H1 (cell line): ENCODE measurements around the gene SOX6. TPM values are rescaled to one million over a fixed set of nuclear protein-coding genes. Genes with fewer than 3 reads are reported as not detected.

Experiments used
- CTCF ChIA-PET: fragments of 300-600 bp; sonication (Branson Sonifier 250); formaldehyde crosslinking; loops from one replicate; lab custom pipeline; 2021; ENCODE audit not compliant: partially characterized antibody; lab: Charles Lee
- POLR2A ChIA-PET: fragments of 300-600 bp; sonication (Branson Sonifier 250); formaldehyde crosslinking; loops from one replicate; lab custom pipeline; 2021; ENCODE audit warnings: inconsistent platforms; ENCODE audit not compliant: partially characterized antibody; lab: Charles Lee
- DNase-seq, 2 experiments: peaks; one replicate each; pipeline versions ENCODE4 v3.0.0 to v3.0.0-alpha.2; 2010 to 2022; ENCODE audit warnings: low spot score in 2 of 2, low read depth in 1 of 2, mixed read lengths in 1 of 2
- FAIRE-seq: peaks from 2 replicates; lab custom pipeline; 2011; peaks lifted over from hg19 to GRCh38; lab: Jason Lieb, UNC
- H2AFZ ChIP-seq: 2 replicates; pipeline ENCODE4 v1.8.1; 2012; ENCODE audit warnings: low read length, inconsistent platforms
- H2AK5ac ChIP-seq: 2 replicates; pipeline ENCODE4 v1.6.1; 2013; ENCODE audit warnings: low read depth, low read length
- H2BK120ac ChIP-seq: replicated peaks from 2 replicates; pipeline ENCODE3; 2013; ENCODE audit warnings: low read depth, low read length, inconsistent platforms
- H2BK12ac ChIP-seq: 2 replicates; pipeline ENCODE4 v1.6.1; 2013; ENCODE audit warnings: low read depth, low read length
- H2BK15ac ChIP-seq: 2 replicates; pipeline ENCODE4 v1.6.1; 2013; ENCODE audit warnings: low read length
- H2BK20ac ChIP-seq: 2 replicates; pipeline ENCODE4 v1.6.1; 2013; ENCODE audit warnings: low read length
- H2BK5ac ChIP-seq: 2 replicates; pipeline ENCODE4 v1.6.1; 2013; ENCODE audit warnings: low read depth, low read length
- H3K14ac ChIP-seq: 2 replicates; pipeline ENCODE4 v1.6.1; 2013; ENCODE audit warnings: inconsistent platforms; ENCODE audit not compliant: insufficient read length
- H3K18ac ChIP-seq: 2 replicates; pipeline ENCODE4 v1.6.1; 2013; ENCODE audit warnings: low read length; ENCODE audit errors: extremely low read depth
- H3K23ac ChIP-seq: 2 replicates; pipeline ENCODE4 v1.6.1; 2013; ENCODE audit warnings: inconsistent platforms; ENCODE audit not compliant: insufficient read length
- H3K23me2 ChIP-seq: 2 replicates; pipeline ENCODE4 v1.6.1; 2013; ENCODE audit warnings: low read depth, low read length
- H3K27ac ChIP-seq: 2 replicates; pipeline ENCODE4 v1.6.1; 2011; ENCODE audit warnings: low read depth, low read length, inconsistent platforms
- H3K27me3 ChIP-seq, 4 experiments: replicated peaks in 1 of 4; 1 replicate in 1 of 4; 2 replicates in 3 of 4; pipeline versions ENCODE4 v1.6.1 to v1.8.1; 2011 to 2013; ENCODE audit warnings: low read length in 3 of 4, mild to moderate bottlenecking in 3 of 4, inconsistent platforms in 2 of 4, mixed read lengths in 2 of 4, moderate library complexity in 1 of 4; ENCODE audit not compliant: control insufficient read depth in 3 of 4, insufficient read depth in 3 of 4; ENCODE audit errors: extremely low read depth in 1 of 4
- H3K36me3 ChIP-seq, 4 experiments: 2 replicates each; pipeline versions ENCODE4 v1.6.1 to v1.8.1; 2011 to 2013; ENCODE audit warnings: mild to moderate bottlenecking in 4 of 4, low read length in 3 of 4, moderate library complexity in 2 of 4, control low read depth in 1 of 4, inconsistent platforms in 1 of 4; ENCODE audit not compliant: insufficient read depth in 4 of 4, control insufficient read depth in 2 of 4
- H3K4ac ChIP-seq: replicated peaks from 2 replicates; pipeline ENCODE3; 2013; ENCODE audit warnings: low read length, low read depth, mixed read lengths, inconsistent platforms; ENCODE audit not compliant: insufficient read length
- H3K4me1 ChIP-seq, 4 experiments: replicated peaks in 1 of 4; 1 replicate in 1 of 4; 2 replicates in 3 of 4; pipeline versions ENCODE4 v1.6.1 to v1.8.1; 2011 to 2013; ENCODE audit warnings: low read length in 3 of 4, inconsistent platforms in 2 of 4, mixed read lengths in 1 of 4; ENCODE audit not compliant: insufficient read depth in 4 of 4, control insufficient read depth in 3 of 4
- H3K4me2 ChIP-seq, 2 experiments: 2 replicates each; pipeline versions ENCODE4 v1.6.1 to v1.8.1; 2011 to 2013; ENCODE audit warnings: low read depth in 2 of 2, low read length in 2 of 2, control low read depth in 1 of 2, inconsistent platforms in 1 of 2, mild to moderate bottlenecking in 1 of 2; ENCODE audit not compliant: insufficient read depth in 1 of 2
- H3K4me3 ChIP-seq, 4 experiments: fragments of 200-600, 300-600 bp in 1 of 4; sonication (generic), shearing (Covaris generic), sonication (Bioruptor Twin) in 1 of 4; 2 replicates each; pipeline versions ENCODE4 v1.5.1 to v1.8.1; 2011 to 2016; ENCODE audit warnings: low read length in 4 of 4, low read depth in 3 of 4, control low read depth in 2 of 4, inconsistent platforms in 2 of 4, mild to moderate bottlenecking in 2 of 4, mixed read lengths in 1 of 4, moderate library complexity in 1 of 4; ENCODE audit not compliant: insufficient read depth in 2 of 4; ENCODE audit errors: extremely low read depth in 1 of 4
- H3K56ac ChIP-seq: replicated peaks from 2 replicates; pipeline ENCODE3; 2013; ENCODE audit warnings: low read depth, mild to moderate bottlenecking, mixed read lengths, low read length, inconsistent platforms; ENCODE audit not compliant: insufficient read length
- H3K79me1 ChIP-seq: 2 replicates; pipeline ENCODE4 v1.6.1; 2013; ENCODE audit warnings: low read depth, low read length, control low read depth
- H3K79me2 ChIP-seq, 2 experiments: 2 replicates each; pipeline versions ENCODE4 v1.6.1 to v1.8.1; 2012 to 2013; ENCODE audit warnings: low read length in 2 of 2, mild to moderate bottlenecking in 2 of 2, inconsistent platforms in 1 of 2; ENCODE audit not compliant: insufficient read depth in 2 of 2, control insufficient read depth in 1 of 2
- H3K9ac ChIP-seq, 4 experiments: replicated peaks in 1 of 4; 1 replicate in 1 of 4; 2 replicates in 3 of 4; pipeline versions ENCODE4 v1.6.1 to v1.8.1; 2011 to 2013; ENCODE audit warnings: low read depth in 3 of 4, low read length in 3 of 4, control low read depth in 2 of 4, mild to moderate bottlenecking in 2 of 4, moderate library complexity in 2 of 4, inconsistent platforms in 1 of 4; ENCODE audit errors: extremely low read depth in 1 of 4
- H3K9me3 ChIP-seq, 2 experiments: 2 replicates each; pipeline versions ENCODE4 v1.6.1 to v1.8.1; 2012 to 2013; ENCODE audit warnings: mild to moderate bottlenecking in 2 of 2, moderate library complexity in 2 of 2, control low read depth in 1 of 2, inconsistent platforms in 1 of 2, low read depth in 1 of 2, low read length in 1 of 2, mixed read lengths in 1 of 2; ENCODE audit not compliant: insufficient read depth in 2 of 2
- H4K20me1 ChIP-seq, 2 experiments: replicated peaks in 1 of 2; 2 replicates each; pipeline versions ENCODE3 to v1.8.1; 2011 to 2013; ENCODE audit warnings: inconsistent platforms in 2 of 2, low read length in 2 of 2, mild to moderate bottlenecking in 1 of 2; ENCODE audit not compliant: insufficient read depth in 2 of 2, control insufficient read depth in 1 of 2
- H4K5ac ChIP-seq: 2 replicates; pipeline ENCODE4 v1.6.1; 2013; ENCODE audit warnings: low read length, low read depth, mixed read lengths, inconsistent platforms; ENCODE audit not compliant: insufficient read length
- H4K8ac ChIP-seq: 2 replicates; pipeline ENCODE4 v1.8.0; 2013; ENCODE audit warnings: mild to moderate bottlenecking, moderate library complexity, low read length, inconsistent platforms; ENCODE audit not compliant: insufficient read depth; ENCODE audit errors: extremely low read depth
- H4K91ac ChIP-seq: replicated peaks from 2 replicates; pipeline ENCODE3; 2013; ENCODE audit warnings: low read length, mixed read lengths, inconsistent platforms; ENCODE audit not compliant: insufficient read length
- BRCA1 ChIP-seq: IDR thresholded peaks from 2 replicates; pipeline ENCODE4 v1.6.1; 2012; ENCODE audit warnings: low read depth, low read length, improper control_type of control experiment
- CEBPB ChIP-seq: IDR thresholded peaks from 2 replicates; pipeline ENCODE4 v1.6.1; 2012; ENCODE audit warnings: low read depth, low read length
- CREB1 ChIP-seq: IDR thresholded peaks from 2 replicates; pipeline ENCODE4 v1.6.1; 2012; ENCODE audit warnings: inconsistent platforms
- E2F6 ChIP-seq: IDR thresholded peaks from 2 replicates; pipeline ENCODE4 v1.6.1; 2012; ENCODE audit warnings: inconsistent platforms
- FOSL1 ChIP-seq: IDR thresholded peaks from 2 replicates; pipeline ENCODE4 v1.6.1; 2011; ENCODE audit warnings: mild to moderate bottlenecking, low read depth, low read length, moderate library complexity; ENCODE audit not compliant: insufficient read depth
- HDAC6 ChIP-seq: IDR thresholded peaks from one replicate; pipeline ENCODE4 v1.7.1; 2012; ENCODE audit warnings: low read depth, mild to moderate bottlenecking, inconsistent platforms, low read length, moderate library complexity
- JUN ChIP-seq: IDR thresholded peaks from 2 replicates; pipeline ENCODE4 v1.6.1; 2011; ENCODE audit warnings: low read depth, mild to moderate bottlenecking, improper control_type of control experiment, low read length
- JUND ChIP-seq: IDR thresholded peaks from 2 replicates; pipeline ENCODE4 v1.6.1; 2011; ENCODE audit warnings: mild to moderate bottlenecking, improper control_type of control experiment, low read length
- KDM1A ChIP-seq: fragments of 200-600, 300-600 bp; sonication (generic); IDR thresholded peaks from 2 replicates; pipeline ENCODE4 v1.7.1; 2016; ENCODE audit warnings: mild to moderate bottlenecking, low read length, borderline replicate concordance
- NRF1 ChIP-seq: IDR thresholded peaks from 2 replicates; pipeline ENCODE4 v1.6.1; 2011; ENCODE audit warnings: mild to moderate bottlenecking, low read depth, low read length, improper control_type of control experiment
- POLR2AphosphoS5 ChIP-seq: IDR thresholded peaks from 2 replicates; pipeline ENCODE4 v1.6.1; 2011; ENCODE audit warnings: low read depth, low read length
- POU5F1 ChIP-seq: IDR thresholded peaks from 2 replicates; pipeline ENCODE4 v1.6.1; 2011; ENCODE audit warnings: low read depth, mild to moderate bottlenecking, low read length, moderate library complexity
- RAD21 ChIP-seq, 2 experiments: IDR thresholded peaks in 1 of 2; conservative IDR thresholded peaks in 1 of 2; 2 replicates each; pipeline ENCODE4 v1.6.1; 2011; ENCODE audit warnings: low read depth in 2 of 2, low read length in 2 of 2, improper control_type of control experiment in 1 of 2, inconsistent platforms in 1 of 2, mild to moderate bottlenecking in 1 of 2, moderate library complexity in 1 of 2
- SIRT6 ChIP-seq: IDR thresholded peaks from one replicate; pipeline ENCODE4 v1.7.1; 2012; ENCODE audit warnings: low read length, inconsistent platforms
- SIX5 ChIP-seq: IDR thresholded peaks from 2 replicates; pipeline ENCODE4 v1.6.1; 2011; ENCODE audit warnings: mild to moderate bottlenecking, low read depth, low read length
- TAF1 ChIP-seq: IDR thresholded peaks from 2 replicates; pipeline ENCODE4 v1.6.1; 2011; ENCODE audit warnings: mild to moderate bottlenecking, low read depth, low read length
- WGBS, 2 experiments: shearing (Covaris generic) in 1 of 2; methylation state at CpG; one replicate each; pipeline versions ENCODE4 v1.1.6 to v1.1.7; 2013 to 2015; ENCODE audit warnings: low lambda C conversion rate in 2 of 2, mixed read lengths in 2 of 2, inconsistent platforms in 1 of 2, low coverage in 1 of 2, missing lambda C conversion rate in 1 of 2; ENCODE audit not compliant: insufficient replicate concordance in 2 of 2, insufficient coverage in 1 of 2, insufficient read length in 1 of 2; ENCODE audit errors: extremely low coverage in 1 of 2, missing lambda C conversion rate in 1 of 2; 5-methylcytosine and 5-hydroxymethylcytosine counted together
- polyA plus RNA-seq, 7 experiments: library from polyadenylated mRNA; depleted of rRNA in 3 of 7; stranded (reverse) in 5 of 7; unstranded in 2 of 7; fragments of >200 nt in 5 of 7; fragments of 200-250 nt in 2 of 7; gene quantifications; 1 replicate in 5 of 7; 2 replicates in 1 of 7; 4 replicates in 1 of 7; pipeline versions ENCODE4 v1.2.1 to v1.2.3, GENCODE V29; 2011 to 2013; ENCODE audit warnings: missing spikeins in 2 of 7, mixed read lengths in 2 of 7
- total RNA-seq: library from RNA; stranded (reverse); fragmentation: NEBNext Ultra II Directional; extraction: Animal tissue kit (Norgen Biotek cat#: 25700); gene quantifications from 2 replicates; pipeline ENCODE4 v1.2.1, GENCODE V29; 2021

The SOX6 gene
- total and polyA plus RNA-seq, 2 of the 8 experiments (the other 6 are each of a cell fraction or from before 2014, with no cell fraction given): 0.09 TPM; not detected in 1

- H3K4me3 ChIP-seq: no peak overlapping the region
- no peak overlapping the region for H4K91ac ChIP-seq
- FAIRE-seq (no peak), DNase-seq (no peak)
- H4K5ac ChIP-seq: no peak overlapping the region
- H3K36me3 ChIP-seq: no peaks in the 10 kb centered on the region
- no peak overlapping the region for H3K4me2 ChIP-seq
- H2BK20ac ChIP-seq: no peak overlapping the region
- H2AFZ ChIP-seq: no peak overlapping the region
- H2BK15ac ChIP-seq: no peak overlapping the region
- H4K20me1 ChIP-seq: no peaks in the 10 kb centered on the region
- H3K4me1 ChIP-seq: no peaks in the 10 kb centered on the region
- H3K27ac ChIP-seq: no peak overlapping the region
- CTCF ChIA-PET: no interaction called here
- H4K8ac ChIP-seq: no peak overlapping the region
- no peaks in the 10 kb centered on the region; the same call in 1 of the 2 replicates for H3K23me2 ChIP-seq
- H3K27me3 ChIP-seq: no peaks in the 10 kb centered on the region
- H3K56ac ChIP-seq: peak overlapping the region; percentile 37
- H3K9ac ChIP-seq: no peak overlapping the region
- POLR2A ChIA-PET: no interaction called here
- no peak overlapping the region for H2BK120ac ChIP-seq
- no peak overlapping the region for H3K18ac ChIP-seq
- H3K23ac ChIP-seq: no peak overlapping the region
- 97% methylated on average over 2 of the region's 2 CpGs; no CpG with 5 or more reads in 1 of the 2 experiments for WGBS, 2 experiments
- no peaks in the 10 kb centered on the region for H3K9me3 ChIP-seq
- H3K14ac ChIP-seq: no peak overlapping the region
- H2BK5ac ChIP-seq: no peak overlapping the region
- H3K4ac ChIP-seq: no peak overlapping the region
- H2AK5ac ChIP-seq: no peak overlapping the region
- no peaks in the 10 kb centered on the region for H3K79me2 ChIP-seq
- H2BK12ac ChIP-seq: no peak overlapping the region
- no peaks in the 10 kb centered on the region for H3K79me1 ChIP-seq
- TF ChIP-seq TAF1: no peak
- no peak for TF ChIP-seq SIRT6
- TF ChIP-seq BRCA1: no peak
- TF ChIP-seq NRF1: no peak
- TF ChIP-seq CEBPB: no peak
- no peak for TF ChIP-seq JUN
- TF ChIP-seq CREB1: no peak
- TF ChIP-seq HDAC6: no peak
- TF ChIP-seq POU5F1: no peak
- TF ChIP-seq E2F6: no peak
- TF ChIP-seq RAD21 (IDR thresholded peaks at IDR 0.05 in 1 of 2, conservative IDR thresholded peaks at IDR 0.05 in 1 of 2; ENCODE audit: low read depth in 2 of 2, low read length in 2 of 2): no peak
- no peak for TF ChIP-seq SIX5
- no peak for TF ChIP-seq POLR2AphosphoS5
- TF ChIP-seq FOSL1: no peak
- no peak for TF ChIP-seq KDM1A
- no peak for TF ChIP-seq JUND
Measured at GRCh38 chr11:16242806-16243205, 113.5 kb downstream of the SOX6 start.
